Erythroblast (primary cell): Measurements from ENCODE around the gene ASB2.

Experiments used
- GATA1 ChIP-seq: IDR thresholded peaks from 2 replicates; pipeline ENCODE4 v1.6.1; 2011; ENCODE audit warnings: low read depth, mild to moderate bottlenecking, control low read depth, low read length, moderate library complexity
- POLR2A ChIP-seq: IDR thresholded peaks from 2 replicates; pipeline ENCODE4 v1.6.1; 2011; ENCODE audit warnings: mild to moderate bottlenecking, low read length

DNA sequence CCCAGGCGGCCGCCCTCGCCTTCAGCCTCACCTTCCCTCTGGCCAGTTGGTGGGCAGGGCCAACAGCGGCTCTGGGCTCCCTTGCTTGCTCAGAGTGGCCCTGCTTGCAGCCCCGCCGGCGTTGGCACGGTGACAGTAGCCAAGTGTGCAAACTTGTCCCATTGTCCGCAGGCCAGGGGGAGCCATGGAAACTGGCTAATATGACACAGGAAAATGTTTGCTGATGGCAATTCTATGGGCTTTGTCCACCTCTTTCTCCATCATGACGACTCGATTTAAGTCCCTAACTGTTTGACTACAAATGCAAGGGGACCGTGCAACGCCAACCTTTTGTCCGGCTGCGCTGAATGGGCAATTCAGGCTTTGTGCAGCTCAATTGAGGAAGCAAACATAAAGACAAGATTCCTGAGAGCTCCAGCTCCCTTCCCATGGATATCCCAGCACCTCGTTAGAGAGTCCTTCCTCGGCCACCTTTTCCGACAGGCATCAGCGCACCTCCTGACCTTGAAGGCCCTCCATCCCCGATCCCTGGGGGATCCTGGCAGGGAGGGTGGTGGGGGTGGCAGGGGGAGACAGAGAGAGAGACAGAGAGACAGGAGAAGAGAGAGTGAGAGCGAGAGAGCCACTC lies 50.0 kb downstream of the ASB2 start:
- TF ChIP-seq POLR2A (no peak), GATA1 (no peak)
